Erythroblast (primary cell): ENCODE results near the gene RAPH1.

Experiments
- GATA1 ChIP-seq: IDR thresholded peaks from 2 replicates; pipeline ENCODE4 v1.6.1; 2011; ENCODE audit warnings: low read depth, mild to moderate bottlenecking, control low read depth, low read length, moderate library complexity
- POLR2A ChIP-seq: IDR thresholded peaks from 2 replicates; pipeline ENCODE4 v1.6.1; 2011; ENCODE audit warnings: mild to moderate bottlenecking, low read length

- TF ChIP-seq POLR2A (no peak), GATA1 (no peak)
Measured at GRCh38 chr2:203579730-203580129, 44.6 kb upstream of the RAPH1 start.
